SK-N-SH (cell line): ENCODE results near the gene RHBDL2. TPM values are rescaled to one million over a fixed set of nuclear protein-coding genes. Genes with fewer than 3 reads are reported as not detected.

Experiments used
- CTCF ChIA-PET: fragments of 300-600, 350-600 bp; formaldehyde crosslinking; extraction: SDS; loops from one replicate; lab custom pipeline; 2021; lab: Yijun Ruan, JAX
- POLR2A ChIA-PET: fragments of 350-600 bp; sonication (Branson Sonifier 250); formaldehyde crosslinking; extraction: SDS; loops from one replicate; lab custom pipeline; 2020; ENCODE audit warnings: antibody characterized with exemption, inconsistent platforms; lab: Yijun Ruan, JAX
- DNase-seq: peaks from one replicate; pipeline ENCODE4 v3.0.0; 2012
- H2AFZ ChIP-seq: fragments of 200-600 bp; sonication (generic); 2 replicates; pipeline ENCODE4 v1.8.1; 2016; ENCODE audit warnings: antibody characterized with exemption, mild to moderate bottlenecking, low read depth
- H3F3A ChIP-seq: fragments of 200-600 bp; sonication (generic); replicated peaks from 2 replicates; pipeline ENCODE3; 2016; ENCODE audit warnings: antibody characterized with exemption, mild to moderate bottlenecking; ENCODE audit not compliant: insufficient read depth
- H3K27ac ChIP-seq, 2 experiments: fragments of 200-500 bp in 1 of 2; fragments of 200-600 bp in 1 of 2; sonication (Bioruptor generic) in 1 of 2; sonication (generic), shearing (Covaris generic) in 1 of 2; 2 replicates each; pipeline versions ENCODE4 v1.5.1 to v1.6.1; 2014 to 2016; ENCODE audit warnings: low read depth in 2 of 2, inconsistent platforms in 1 of 2, low read length in 1 of 2, mild to moderate bottlenecking in 1 of 2, mixed read lengths in 1 of 2
- H3K27me3 ChIP-seq: fragments of 200-600 bp; sonication (generic), shearing (Covaris generic); 2 replicates; pipeline ENCODE4 v1.6.1; 2016; ENCODE audit warnings: mixed run types; ENCODE audit not compliant: insufficient read depth
- H3K36me3 ChIP-seq, 2 experiments: fragments of 200-500 bp in 1 of 2; fragments of 200-600 bp in 1 of 2; sonication (Bioruptor generic) in 1 of 2; sonication (generic) in 1 of 2; replicated peaks in 1 of 2; 2 replicates each; pipeline versions ENCODE3 to v1.5.1; 2014 to 2016; ENCODE audit warnings: low read length in 1 of 2, mild to moderate bottlenecking in 1 of 2; ENCODE audit not compliant: insufficient read depth in 2 of 2, control insufficient read depth in 1 of 2
- H3K4me1 ChIP-seq, 2 experiments: fragments of 200-500 bp in 1 of 2; fragments of 200-600 bp in 1 of 2; sonication (Bioruptor generic) in 1 of 2; sonication (generic), shearing (Covaris generic) in 1 of 2; 2 replicates each; pipeline versions ENCODE4 v1.5.1 to v1.6.1; 2014 to 2016; ENCODE audit warnings: low read depth in 1 of 2, low read length in 1 of 2, mixed run types in 1 of 2; ENCODE audit not compliant: insufficient read depth in 2 of 2, control insufficient read depth in 1 of 2
- H3K4me2 ChIP-seq: fragments of 200-600 bp; sonication (generic), shearing (Covaris generic); 2 replicates; pipeline ENCODE4 v1.6.1; 2017; ENCODE audit warnings: mixed run types
- H3K4me3 ChIP-seq, 2 experiments: fragments of 200-500 bp in 1 of 2; fragments of 200-600 bp in 1 of 2; sonication (Bioruptor generic) in 1 of 2; sonication (generic), shearing (Covaris generic) in 1 of 2; 2 replicates each; pipeline versions ENCODE4 v1.5.1 to v1.8.1; 2014 to 2016; ENCODE audit warnings: low read depth in 2 of 2, inconsistent platforms in 1 of 2, low read length in 1 of 2, mild to moderate bottlenecking in 1 of 2, mixed read lengths in 1 of 2, moderate library complexity in 1 of 2
- H3K79me2 ChIP-seq: fragments of 200-600 bp; sonication (generic); 2 replicates; pipeline ENCODE4 v1.8.1; 2017; ENCODE audit warnings: mild to moderate bottlenecking; ENCODE audit not compliant: insufficient read depth
- H3K9ac ChIP-seq: fragments of 200-600 bp; sonication (generic); 2 replicates; pipeline ENCODE4 v1.6.1; 2017; ENCODE audit warnings: mixed run types
- H3K9me2 ChIP-seq: fragments of 200-600 bp; sonication (generic); 2 replicates; pipeline ENCODE4 v1.6.1; 2017; ENCODE audit warnings: mixed run types
- H3K9me3 ChIP-seq: fragments of 200-600 bp; sonication (generic); 2 replicates; pipeline ENCODE4 v1.6.1; 2017; ENCODE audit warnings: mixed run types, mild to moderate bottlenecking, moderate library complexity
- H4K20me1 ChIP-seq: fragments of 200-600 bp; sonication (generic); 2 replicates; pipeline ENCODE4 v1.6.1; 2017; ENCODE audit warnings: mild to moderate bottlenecking, mixed run types; ENCODE audit not compliant: insufficient read depth
- EP300 ChIP-seq, 2 experiments: IDR thresholded peaks; 2 replicates each; pipeline versions ENCODE4 v1.4.0 to v1.6.1; 2012; ENCODE audit warnings: borderline replicate concordance in 1 of 2, low read depth in 1 of 2, low read length in 1 of 2
- FOSL2 ChIP-seq: IDR thresholded peaks from 2 replicates; pipeline ENCODE4 v1.4.0; 2012; ENCODE audit warnings: low read depth, mild to moderate bottlenecking, moderate library complexity, borderline replicate concordance
- FOXJ3 ChIP-seq: sonication (generic); formaldehyde crosslinking; IDR thresholded peaks from 2 replicates; pipeline ENCODE4 v1.5.1; 2020; ENCODE audit warnings: mild to moderate bottlenecking, missing genetic modification reagents
- FOXM1 ChIP-seq: IDR thresholded peaks from 2 replicates; pipeline ENCODE4 v1.4.0; 2012; ENCODE audit warnings: low read depth, mild to moderate bottlenecking
- GABPA ChIP-seq: IDR thresholded peaks from 2 replicates; pipeline ENCODE4 v1.4.0; 2012; ENCODE audit warnings: low read depth, mild to moderate bottlenecking
- GATA2 ChIP-seq: sonication (generic); formaldehyde crosslinking; IDR thresholded peaks from 2 replicates; pipeline ENCODE4 v1.5.0; 2020; ENCODE audit warnings: mild to moderate bottlenecking, missing genetic modification reagents
- JUND ChIP-seq: IDR thresholded peaks from 2 replicates; pipeline ENCODE4 v1.4.0; 2012
- POLR2AphosphoS5 ChIP-seq: IDR thresholded peaks from 2 replicates; pipeline ENCODE4 v1.6.1; 2012; ENCODE audit warnings: low read depth, low read length
- RAD21 ChIP-seq: IDR thresholded peaks from 2 replicates; pipeline ENCODE4 v1.6.1; 2012; ENCODE audit warnings: mild to moderate bottlenecking, low read length
- RFX5 ChIP-seq: IDR thresholded peaks from 2 replicates; pipeline ENCODE4 v1.6.1; 2012; ENCODE audit warnings: mild to moderate bottlenecking, improper control_type of control experiment, low read length
- SIN3A ChIP-seq: IDR thresholded peaks from 2 replicates; pipeline ENCODE4 v1.6.1; 2012; ENCODE audit warnings: low read depth, mild to moderate bottlenecking, low read length, moderate library complexity, borderline replicate concordance
- TAF1 ChIP-seq: IDR thresholded peaks from 2 replicates; pipeline ENCODE4 v1.6.1; 2012; ENCODE audit warnings: low read depth, mild to moderate bottlenecking, low read length, moderate library complexity, borderline replicate concordance
- TCF12 ChIP-seq: IDR thresholded peaks from 2 replicates; pipeline ENCODE4 v1.4.0; 2012
- YY1 ChIP-seq: IDR thresholded peaks from 2 replicates; pipeline ENCODE4 v1.4.0; 2012; ENCODE audit warnings: low read depth, mild to moderate bottlenecking
- WGBS: methylation state at CpG from one replicate; pipeline ENCODE4 v1.1.6; 2017; ENCODE audit warnings: low lambda C conversion rate; 5-methylcytosine and 5-hydroxymethylcytosine counted together
- polyA plus RNA-seq, 3 experiments: library from polyadenylated mRNA; depleted of rRNA; stranded (reverse); fragments of >200 nt; gene quantifications; 2 replicates each; pipeline ENCODE4 v1.2.3, GENCODE V29; 2012
- TF ChIP-seq, protein P1 (sequence below): IDR thresholded peaks from 2 replicates; pipeline ENCODE4 v1.4.0; 2012; ENCODE audit warnings: low read depth
- TF ChIP-seq, protein P2 (sequence below): IDR thresholded peaks from 2 replicates; pipeline ENCODE4 v1.4.0; 2012; ENCODE audit warnings: low read depth, borderline replicate concordance
- TF ChIP-seq, protein P3 (sequence below): IDR thresholded peaks from 2 replicates; pipeline ENCODE4 v1.6.1; 2012; ENCODE audit warnings: mild to moderate bottlenecking, low read depth, low read length, moderate library complexity
- TF ChIP-seq, protein P4 (sequence below): IDR thresholded peaks from 2 replicates; pipeline ENCODE4 v1.4.0; 2012; ENCODE audit warnings: low read depth, borderline replicate concordance
- TF ChIP-seq, protein P5 (sequence below): fragments of 150-350 bp; IDR thresholded peaks from 2 replicates; pipeline ENCODE4 v1.6.1; 2016; ENCODE audit warnings: mild to moderate bottlenecking, low read depth, low read length

Gene RHBDL2
- polyA plus RNA-seq, 1 of the 3 experiments (the other 2 are of a cell fraction): 0.07 TPM

DNA sequence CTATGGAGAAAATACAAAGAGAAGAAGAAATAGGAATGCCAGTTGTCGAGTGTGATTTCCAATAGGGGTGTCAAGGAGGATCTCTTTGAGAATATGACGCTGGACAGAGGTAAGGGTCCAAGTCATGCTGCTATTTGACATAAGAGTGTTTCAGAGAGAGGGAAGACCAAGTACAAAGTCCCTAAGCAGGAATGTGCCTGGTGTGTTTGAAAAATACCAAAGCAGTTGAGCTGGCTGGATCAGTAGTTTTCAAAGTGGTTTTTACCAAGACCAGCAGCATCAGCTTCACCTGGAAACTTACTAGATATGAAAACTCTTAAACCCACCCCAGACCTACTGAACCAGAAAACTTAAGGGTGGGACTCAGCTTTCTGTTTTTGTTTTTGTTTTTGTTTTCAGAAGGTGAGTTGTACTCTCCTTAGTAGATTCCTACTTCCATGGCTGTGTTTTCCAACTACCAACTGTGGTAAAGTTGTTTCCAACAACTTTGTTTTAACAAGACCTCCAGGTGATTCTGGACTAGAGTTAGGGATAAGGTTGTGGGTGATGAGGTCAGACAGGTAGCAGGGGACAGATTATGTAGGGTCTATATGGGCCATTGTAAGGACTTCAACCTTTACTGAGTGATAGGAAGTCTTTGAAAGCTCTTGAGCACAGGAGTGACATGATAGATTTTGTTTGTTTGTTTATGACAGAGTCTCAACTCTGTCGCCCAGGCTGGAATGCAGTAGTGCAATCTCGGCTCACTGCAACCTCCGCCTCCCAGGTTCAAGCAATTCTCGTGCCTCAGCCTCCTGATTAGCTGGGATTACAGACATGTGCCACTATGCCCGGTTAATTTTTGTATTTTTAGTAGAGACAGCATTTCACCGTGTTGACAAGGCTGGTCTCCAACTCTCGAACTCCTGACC is 53.0 kb downstream of the RHBDL2 start:
- no peak for DNase-seq
- Histone ChIP-seq H4K20me1 (no peaks in the 10 kb centered on the region), H3K4me2 (no peak overlapping the region), H2AFZ (no peak overlapping the region), H3K27me3 (no peaks in the 10 kb centered on the region), H3K36me3 (no peaks in the 10 kb centered on the region), H3K4me1 (no peaks in the 10 kb centered on the region), H3K79me2 (no peaks in the 10 kb centered on the region), H3K9me3 (no peaks in the 10 kb centered on the region), H3K4me3 (no peak overlapping the region), H3K9ac (no peak overlapping the region), H3F3A (peaks cover 10% of the 10 kb centered on the region), H3K9me2 (no peaks in the 10 kb centered on the region), H3K27ac (no peak overlapping the region)
- ChIA-PET POLR2A (interaction anchor here (0.7 kb wide), 1 partner anchor 390 kb away, joined by 3 read pairs; no protein-coding TSS in a partner anchor), CTCF (no interaction called here)
- 87% methylated on average over 9 of the region's 9 CpGs for WGBS
- TF ChIP-seq YY1 (no peak), POLR2AphosphoS5 (no peak), EP300 (IDR thresholded peaks at IDR 0.05; ENCODE audit: borderline replicate concordance in 1 of 2, low read depth in 1 of 2, low read length in 1 of 2) (no peak), SIN3A (no peak), FOSL2 (no peak), TCF12 (no peak), FOXM1 (no peak), JUND (no peak), TAF1 (no peak), FOXJ3 (CRISPR knock-in tag) (no peak), RAD21 (no peak), RFX5 (no peak), GATA2 (no peak), GABPA (no peak)
- TF ChIP-seq, protein P1, sequence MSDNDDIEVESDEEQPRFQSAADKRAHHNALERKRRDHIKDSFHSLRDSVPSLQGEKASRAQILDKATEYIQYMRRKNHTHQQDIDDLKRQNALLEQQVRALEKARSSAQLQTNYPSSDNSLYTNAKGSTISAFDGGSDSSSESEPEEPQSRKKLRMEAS: no peak
- TF ChIP-seq, protein P2, sequence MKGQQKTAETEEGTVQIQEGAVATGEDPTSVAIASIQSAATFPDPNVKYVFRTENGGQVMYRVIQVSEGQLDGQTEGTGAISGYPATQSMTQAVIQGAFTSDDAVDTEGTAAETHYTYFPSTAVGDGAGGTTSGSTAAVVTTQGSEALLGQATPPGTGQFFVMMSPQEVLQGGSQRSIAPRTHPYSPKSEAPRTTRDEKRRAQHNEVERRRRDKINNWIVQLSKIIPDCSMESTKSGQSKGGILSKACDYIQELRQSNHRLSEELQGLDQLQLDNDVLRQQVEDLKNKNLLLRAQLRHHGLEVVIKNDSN: no peak
- TF ChIP-seq, protein P3, sequence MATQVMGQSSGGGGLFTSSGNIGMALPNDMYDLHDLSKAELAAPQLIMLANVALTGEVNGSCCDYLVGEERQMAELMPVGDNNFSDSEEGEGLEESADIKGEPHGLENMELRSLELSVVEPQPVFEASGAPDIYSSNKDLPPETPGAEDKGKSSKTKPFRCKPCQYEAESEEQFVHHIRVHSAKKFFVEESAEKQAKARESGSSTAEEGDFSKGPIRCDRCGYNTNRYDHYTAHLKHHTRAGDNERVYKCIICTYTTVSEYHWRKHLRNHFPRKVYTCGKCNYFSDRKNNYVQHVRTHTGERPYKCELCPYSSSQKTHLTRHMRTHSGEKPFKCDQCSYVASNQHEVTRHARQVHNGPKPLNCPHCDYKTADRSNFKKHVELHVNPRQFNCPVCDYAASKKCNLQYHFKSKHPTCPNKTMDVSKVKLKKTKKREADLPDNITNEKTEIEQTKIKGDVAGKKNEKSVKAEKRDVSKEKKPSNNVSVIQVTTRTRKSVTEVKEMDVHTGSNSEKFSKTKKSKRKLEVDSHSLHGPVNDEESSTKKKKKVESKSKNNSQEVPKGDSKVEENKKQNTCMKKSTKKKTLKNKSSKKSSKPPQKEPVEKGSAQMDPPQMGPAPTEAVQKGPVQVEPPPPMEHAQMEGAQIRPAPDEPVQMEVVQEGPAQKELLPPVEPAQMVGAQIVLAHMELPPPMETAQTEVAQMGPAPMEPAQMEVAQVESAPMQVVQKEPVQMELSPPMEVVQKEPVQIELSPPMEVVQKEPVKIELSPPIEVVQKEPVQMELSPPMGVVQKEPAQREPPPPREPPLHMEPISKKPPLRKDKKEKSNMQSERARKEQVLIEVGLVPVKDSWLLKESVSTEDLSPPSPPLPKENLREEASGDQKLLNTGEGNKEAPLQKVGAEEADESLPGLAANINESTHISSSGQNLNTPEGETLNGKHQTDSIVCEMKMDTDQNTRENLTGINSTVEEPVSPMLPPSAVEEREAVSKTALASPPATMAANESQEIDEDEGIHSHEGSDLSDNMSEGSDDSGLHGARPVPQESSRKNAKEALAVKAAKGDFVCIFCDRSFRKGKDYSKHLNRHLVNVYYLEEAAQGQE: no peak
- TF ChIP-seq, protein P4, sequence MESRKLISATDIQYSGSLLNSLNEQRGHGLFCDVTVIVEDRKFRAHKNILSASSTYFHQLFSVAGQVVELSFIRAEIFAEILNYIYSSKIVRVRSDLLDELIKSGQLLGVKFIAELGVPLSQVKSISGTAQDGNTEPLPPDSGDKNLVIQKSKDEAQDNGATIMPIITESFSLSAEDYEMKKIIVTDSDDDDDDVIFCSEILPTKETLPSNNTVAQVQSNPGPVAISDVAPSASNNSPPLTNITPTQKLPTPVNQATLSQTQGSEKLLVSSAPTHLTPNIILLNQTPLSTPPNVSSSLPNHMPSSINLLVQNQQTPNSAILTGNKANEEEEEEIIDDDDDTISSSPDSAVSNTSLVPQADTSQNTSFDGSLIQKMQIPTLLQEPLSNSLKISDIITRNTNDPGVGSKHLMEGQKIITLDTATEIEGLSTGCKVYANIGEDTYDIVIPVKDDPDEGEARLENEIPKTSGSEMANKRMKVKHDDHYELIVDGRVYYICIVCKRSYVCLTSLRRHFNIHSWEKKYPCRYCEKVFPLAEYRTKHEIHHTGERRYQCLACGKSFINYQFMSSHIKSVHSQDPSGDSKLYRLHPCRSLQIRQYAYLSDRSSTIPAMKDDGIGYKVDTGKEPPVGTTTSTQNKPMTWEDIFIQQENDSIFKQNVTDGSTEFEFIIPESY: no peak
- TF ChIP-seq, protein P5, sequence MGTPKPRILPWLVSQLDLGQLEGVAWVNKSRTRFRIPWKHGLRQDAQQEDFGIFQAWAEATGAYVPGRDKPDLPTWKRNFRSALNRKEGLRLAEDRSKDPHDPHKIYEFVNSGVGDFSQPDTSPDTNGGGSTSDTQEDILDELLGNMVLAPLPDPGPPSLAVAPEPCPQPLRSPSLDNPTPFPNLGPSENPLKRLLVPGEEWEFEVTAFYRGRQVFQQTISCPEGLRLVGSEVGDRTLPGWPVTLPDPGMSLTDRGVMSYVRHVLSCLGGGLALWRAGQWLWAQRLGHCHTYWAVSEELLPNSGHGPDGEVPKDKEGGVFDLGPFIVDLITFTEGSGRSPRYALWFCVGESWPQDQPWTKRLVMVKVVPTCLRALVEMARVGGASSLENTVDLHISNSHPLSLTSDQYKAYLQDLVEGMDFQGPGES: no peak
